Measurements from ENCODE around the gene RAB5B.

GRCh38 chr12:55942577-55943136 is 31.2 kb upstream of the RAB5B start:
- TF ChIP-seq CTCF (conservative IDR thresholded peaks at IDR 0.05 in 1 of 2, IDR thresholded peaks at IDR 0.05 in 1 of 2; ENCODE audit: extremely low read depth in 1 of 2, insufficient read depth in 1 of 2, low read depth in 1 of 2, low read length in 2 of 2) (no peak), EZH2 (IDR thresholded peaks at IDR 0.05; ENCODE audit: borderline replicate concordance, low read length) (no peak)

All from mammary epithelial cell (primary cell).